Measurements from ENCODE around the gene ACTN1.

GRCh38 chr14:68951035-68951797, 27.9 kb downstream of the ACTN1 start:
- TF ChIP-seq, protein P1, sequence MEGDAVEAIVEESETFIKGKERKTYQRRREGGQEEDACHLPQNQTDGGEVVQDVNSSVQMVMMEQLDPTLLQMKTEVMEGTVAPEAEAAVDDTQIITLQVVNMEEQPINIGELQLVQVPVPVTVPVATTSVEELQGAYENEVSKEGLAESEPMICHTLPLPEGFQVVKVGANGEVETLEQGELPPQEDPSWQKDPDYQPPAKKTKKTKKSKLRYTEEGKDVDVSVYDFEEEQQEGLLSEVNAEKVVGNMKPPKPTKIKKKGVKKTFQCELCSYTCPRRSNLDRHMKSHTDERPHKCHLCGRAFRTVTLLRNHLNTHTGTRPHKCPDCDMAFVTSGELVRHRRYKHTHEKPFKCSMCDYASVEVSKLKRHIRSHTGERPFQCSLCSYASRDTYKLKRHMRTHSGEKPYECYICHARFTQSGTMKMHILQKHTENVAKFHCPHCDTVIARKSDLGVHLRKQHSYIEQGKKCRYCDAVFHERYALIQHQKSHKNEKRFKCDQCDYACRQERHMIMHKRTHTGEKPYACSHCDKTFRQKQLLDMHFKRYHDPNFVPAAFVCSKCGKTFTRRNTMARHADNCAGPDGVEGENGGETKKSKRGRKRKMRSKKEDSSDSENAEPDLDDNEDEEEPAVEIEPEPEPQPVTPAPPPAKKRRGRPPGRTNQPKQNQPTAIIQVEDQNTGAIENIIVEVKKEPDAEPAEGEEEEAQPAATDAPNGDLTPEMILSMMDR (IDR thresholded peaks at IDR 0.05; ENCODE audit: poor library complexity) = no peak
- no peak for TF ChIP-seq EZH2 (IDR thresholded peaks at IDR 0.05; ENCODE audit: borderline replicate concordance)
- no peak for TF ChIP-seq EZH2phosphoT487 (IDR thresholded peaks at IDR 0.05; ENCODE audit: low read depth, severe bottlenecking, unreplicated experiment)

Measured in hepatocyte (in vitro differentiated cells).